Gastroesophageal sphincter (tissue), 4 donors: ENCODE data around the gene STMN3. TPM values are rescaled to one million over a fixed set of nuclear protein-coding genes. Genes with fewer than 3 reads are reported as not detected.

Experiments used
- ATAC-seq: fragments of 150-250 bp; one replicate; pipeline ENCODE4 v1.9.1; 2016; ENCODE audit warnings: mild to moderate bottlenecking, moderate library complexity
- H3K27ac ChIP-seq, 4 donors: fragments of 200-600 bp; sonication (generic) in 3 of 4; 1 replicate in 3 of 4; 2 replicates in 1 of 4; pipeline ENCODE4 v1.5.1; 2016 to 2019
- H3K27me3 ChIP-seq: fragments of 200-600 bp; sonication (generic); one replicate; pipeline ENCODE4 v1.5.1; 2019
- H3K36me3 ChIP-seq, 2 donors: fragments of 200-600 bp; sonication (generic); one replicate each; pipeline ENCODE4 v1.5.1; 2019; ENCODE audit warnings: control low read depth in 1 of 2
- H3K4me1 ChIP-seq, 3 donors: fragments of 200-600 bp; sonication (generic); 1 replicate in 2 of 3; 2 replicates in 1 of 3; pipeline ENCODE4 v1.5.1; 2016 to 2019; ENCODE audit warnings: control low read depth in 2 of 3
- H3K4me3 ChIP-seq, 2 donors: fragments of 200-600 bp; sonication (generic); one replicate each; pipeline ENCODE4 v1.5.1; 2019; ENCODE audit warnings: mild to moderate bottlenecking in 1 of 2, moderate library complexity in 1 of 2
- H3K9me3 ChIP-seq, 3 donors: fragments of 200-600 bp; sonication (generic); one replicate each; pipeline ENCODE4 v1.5.1; 2017 to 2019; ENCODE audit warnings: control low read depth in 2 of 3
- CTCF ChIP-seq, 4 experiments: fragments of 200-600 bp in 2 of 4; fragments of 450-650 bp in 2 of 4; sonication (generic) in 1 of 4; IDR thresholded peaks; one replicate each; pipeline ENCODE4 v1.5.1; 2017 to 2019; ENCODE audit warnings: antibody characterized with exemption in 4 of 4, mild to moderate bottlenecking in 2 of 4, moderate library complexity in 2 of 4
- EP300 ChIP-seq: sonication (generic); formaldehyde crosslinking; IDR thresholded peaks from one replicate; pipeline ENCODE4 v1.6.1; 2017; ENCODE audit warnings: antibody characterized with exemption, mild to moderate bottlenecking
- POLR2A ChIP-seq, 2 donors: fragments of 450-650 bp; IDR thresholded peaks; one replicate each; pipeline ENCODE4 v1.6.1; 2017; ENCODE audit warnings: antibody characterized with exemption in 2 of 2, mild to moderate bottlenecking in 2 of 2, moderate library complexity in 1 of 2
- POLR2AphosphoS5 ChIP-seq: sonication (generic); formaldehyde crosslinking; IDR thresholded peaks from one replicate; pipeline ENCODE4 v1.6.1; 2017; ENCODE audit warnings: antibody characterized with exemption
- WGBS, 2 donors: methylation state at CpG; one replicate each; pipeline ENCODE4 v1.1.5; 2018; ENCODE audit warnings: low coverage in 1 of 2; 5-methylcytosine and 5-hydroxymethylcytosine counted together
- total RNA-seq, 4 donors: library from RNA; depleted of rRNA; stranded (reverse); fragments of >200 nt; gene quantifications; one replicate each; pipeline ENCODE4 v1.1.0, GENCODE V29; 2016

STMN3 gene
- total RNA-seq, 4 donors from 2014 or later, result 13.7 to 31.6 (median 17.0) TPM

DNA sequence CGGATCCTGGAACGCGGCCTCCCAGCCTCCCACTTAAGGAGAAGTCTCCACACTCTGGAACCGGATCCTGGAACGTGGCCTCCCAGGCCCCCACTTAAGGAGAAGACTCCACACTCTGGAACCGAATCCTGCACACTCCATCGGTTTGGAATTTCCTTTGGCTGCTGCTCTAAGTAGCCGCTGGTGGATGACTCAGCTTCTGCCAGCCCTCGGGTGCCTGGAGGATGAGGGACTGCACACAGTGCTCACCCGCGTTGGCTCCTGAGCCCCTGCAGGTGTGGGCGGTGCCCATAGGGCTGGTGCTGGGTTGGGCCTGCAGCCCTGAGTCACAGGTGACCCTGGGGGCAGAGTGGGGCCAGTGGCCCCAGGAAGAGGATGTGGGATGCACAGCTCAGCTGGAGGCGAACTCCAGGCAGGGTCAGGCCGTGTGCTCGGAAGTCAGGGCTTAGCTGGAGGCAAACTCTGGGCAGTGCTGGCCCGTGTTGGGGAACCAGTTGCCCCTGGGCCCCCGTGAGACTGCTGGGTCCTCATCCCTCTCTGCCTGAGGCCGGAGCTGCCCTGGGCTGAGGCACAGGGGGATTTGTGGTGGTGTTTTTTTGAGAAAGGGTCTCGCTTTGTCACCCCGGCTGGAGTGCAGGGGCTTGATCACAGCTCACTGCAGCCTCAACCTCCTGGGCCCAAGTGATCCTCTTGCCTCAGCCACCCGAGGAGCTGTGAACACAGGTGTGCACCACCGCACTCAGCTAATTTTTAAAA is 29.3 kb upstream of the STMN3 start:
- Histone ChIP-seq H3K36me3 (peaks cover 0 to 32% of the 10 kb centered on the region in 2 donors), H3K4me3 (no peak overlapping the region), H3K9me3 (no peaks in the 10 kb centered on the region), H3K4me1 (peaks cover 0 to 48% (median 33%) of the 10 kb centered on the region in 3 donors), H3K27me3 (no peaks in the 10 kb centered on the region), H3K27ac (peak overlapping the region; percentile 30 to 85 (median 78))
- peak; percentile 59 for TF ChIP-seq POLR2AphosphoS5
- TF ChIP-seq EP300, result no peak
- no peak for TF ChIP-seq POLR2A (IDR thresholded peaks at IDR 0.05)
- 100% methylated on average over 4 of the region's 22 CpGs; no CpG with 5 or more reads in 1 of the 2 donors for WGBS, 2 donors
- ATAC-seq, result peak; percentile 83

GRCh38 chr20:63681609-63682142 is 28.5 kb upstream of the STMN3 start:
- no peak for ATAC-seq
- H3K9me3 ChIP-seq, result no peaks in the 10 kb centered on the region
- TF ChIP-seq EP300, result no peak
- no peak for TF ChIP-seq POLR2AphosphoS5
- TF ChIP-seq CTCF (IDR thresholded peaks at IDR 0.05), result no peak
- no peak for TF ChIP-seq POLR2A (IDR thresholded peaks at IDR 0.05)
- H3K27ac ChIP-seq, result peak overlapping the region; percentile 2 to 85 (median 78)
- H3K4me3 ChIP-seq, result no peak overlapping the region
- H3K4me1 ChIP-seq, result peaks cover 0 to 40% (median 26%) of the 10 kb centered on the region in 3 donors
- no CpG with 5 or more reads among the region's 13 CpGs for WGBS, 2 donors
- H3K36me3 ChIP-seq, result peaks cover 0 to 41% of the 10 kb centered on the region in 2 donors
- H3K27me3 ChIP-seq, result no peaks in the 10 kb centered on the region

- H3K27me3 ChIP-seq, result no peaks in the 10 kb centered on the region
- H3K4me1 ChIP-seq, result peaks cover 0 to 33% (median 20%) of the 10 kb centered on the region in 3 donors
- TF ChIP-seq EP300, result no peak
- no peak for TF ChIP-seq CTCF (IDR thresholded peaks at IDR 0.05)
- no peak for TF ChIP-seq POLR2A (IDR thresholded peaks at IDR 0.05)
- TF ChIP-seq POLR2AphosphoS5, result no peak
- ATAC-seq, result no peak
- H3K4me3 ChIP-seq, result no peak overlapping the region
- peak overlapping the region in 3 of 4 donors; percentile 77 to 85 (median 78) for H3K27ac ChIP-seq
- no peaks in the 10 kb centered on the region for H3K9me3 ChIP-seq
- H3K36me3 ChIP-seq, result peaks cover 0 to 47% of the 10 kb centered on the region in 2 donors
- WGBS, 2 donors, result 100% methylated on average over 1 to 3 of the region's 23 CpGs
Measured at GRCh38 chr20:63680857-63681608, 27.8 kb upstream of the STMN3 start.

- Histone ChIP-seq H3K4me3 (no peak overlapping the region), H3K27me3 (no peaks in the 10 kb centered on the region), H3K9me3 (no peaks in the 10 kb centered on the region), H3K27ac (no peak overlapping the region), H3K4me1 (peaks cover 0 to 27% (median 18%) of the 10 kb centered on the region in 3 donors), H3K36me3 (peaks cover 0 to 53% of the 10 kb centered on the region in 2 donors)
- 96% methylated on average over 5 of the region's 13 CpGs; no CpG with 5 or more reads in 1 of the 2 donors for WGBS, 2 donors
- no peak for ATAC-seq
- TF ChIP-seq EP300 (no peak), POLR2AphosphoS5 (no peak), CTCF (IDR thresholded peaks at IDR 0.05) (no peak), POLR2A (IDR thresholded peaks at IDR 0.05) (no peak)
Measured at GRCh38 chr20:63680427-63680826, 27.2 kb upstream of the STMN3 start.

GRCh38 chr20:63679799-63680305 is 26.6 kb upstream of the STMN3 start:
- no peak for ATAC-seq
- TF ChIP-seq CTCF (IDR thresholded peaks at IDR 0.05), result no peak
- no peak for TF ChIP-seq POLR2AphosphoS5
- no peak for TF ChIP-seq POLR2A (IDR thresholded peaks at IDR 0.05)
- no peak for TF ChIP-seq EP300
- Histone ChIP-seq H3K9me3 (no peaks in the 10 kb centered on the region), H3K27ac (no peak overlapping the region), H3K4me3 (no peak overlapping the region), H3K27me3 (no peaks in the 10 kb centered on the region), H3K36me3 (peaks cover 0 to 59% of the 10 kb centered on the region in 2 donors), H3K4me1 (peaks cover 0 to 21% (median 18%) of the 10 kb centered on the region in 3 donors)
- 88% methylated on average over 5 of the region's 19 CpGs; no CpG with 5 or more reads in 1 of the 2 donors for WGBS, 2 donors
